Renal cortical epithelial cell (primary cell): ENCODE data around the gene GLE1. TPM values are rescaled to one million over a fixed set of nuclear protein-coding genes. Genes with fewer than 3 reads are reported as not detected.
"Not testable (repeated sequence)": the region's sequence is repeated elsewhere in the genome, so short reads cannot be mapped to it uniquely, and the experiment has no call there.

Experiments
- DNase-seq: peaks from one replicate; pipeline ENCODE4 v3.0.0-alpha.2; 2011; ENCODE audit warnings: low read depth
- total RNA-seq: library from RNA; depleted of rRNA; stranded (reverse); fragments of >200 nt; gene quantifications from 2 replicates; pipeline ENCODE4 v1.2.3, GENCODE V29; 2014

GLE1 gene
- total RNA-seq, 1 donor from 2014 or later, result 29.2 TPM

GRCh38 chr9:128495804-128496417 lies 8.6 kb upstream of the GLE1 start:
- no peak for DNase-seq

GRCh38 chr9:128497824-128498610 lies 6.5 kb upstream of the GLE1 start:
- no peak for DNase-seq

- DNase-seq, result no peak
Measured at GRCh38 chr9:128498911-128499310, 5.6 kb upstream of the GLE1 start.

- no peak for DNase-seq
Measured at GRCh38 chr9:128499920-128500319, 4.6 kb upstream of the GLE1 start.

- DNase-seq, result not testable (repeated sequence)
Measured at GRCh38 chr9:128503415-128503825, 1.1 kb upstream of the GLE1 start.

GRCh38 chr9:128503870-128504269 lies 649 bp upstream of the GLE1 start:
- DNase-seq, result no peak

GRCh38 chr9:128505414-128505765 lies 871 bp downstream of the GLE1 start:
- DNase-seq, result no peak

- DNase-seq, result not testable (repeated sequence)
Measured at GRCh38 chr9:128505906-128506305, 1.4 kb downstream of the GLE1 start.

GRCh38 chr9:128512820-128513219 lies 8.3 kb downstream of the GLE1 start:
- DNase-seq, result no peak

GRCh38 chr9:128521956-128522355 lies 17.4 kb downstream of the GLE1 start:
- DNase-seq, result no peak

GRCh38 chr9:128523199-128523925 lies 18.8 kb downstream of the GLE1 start:
- DNase-seq, result peak; percentile 10

GRCh38 chr9:128526720-128527119 lies 22.2 kb downstream of the GLE1 start:
- no peak for DNase-seq

GRCh38 chr9:128528445-128529160 lies 24.1 kb downstream of the GLE1 start:
- no peak for DNase-seq

- no peak for DNase-seq
Measured at GRCh38 chr9:128529191-128529590, 24.7 kb downstream of the GLE1 start.

- DNase-seq, result no peak
Measured at GRCh38 chr9:128532581-128532980, 28.1 kb downstream of the GLE1 start.

GRCh38 chr9:128540634-128541360 lies 36.3 kb downstream of the GLE1 start:
- no peak for DNase-seq

GRCh38 chr9:128546504-128546903 lies 42.0 kb downstream of the GLE1 start:
- DNase-seq, result no peak

- no peak for DNase-seq
Measured at GRCh38 chr9:128548876-128549275, 44.4 kb downstream of the GLE1 start.

GRCh38 chr9:128550226-128550625 lies 45.7 kb downstream of the GLE1 start:
- no peak for DNase-seq

- no peak for DNase-seq
Measured at GRCh38 chr9:128550770-128551656, 46.5 kb downstream of the GLE1 start.
